Parathyroid adenoma (tissue), 2 donors: ENCODE data around the gene ZNF280B.

Source experiments
- H2AFZ ChIP-seq: fragments of 300-600 bp; sonication (generic); one replicate; pipeline ENCODE4 v1.7.0; 2017; ENCODE audit warnings: antibody characterized with exemption, mild to moderate bottlenecking
- H3K27ac ChIP-seq: fragments of 300-600 bp; sonication (generic); one replicate; pipeline ENCODE4 v1.7.0; 2017
- H3K27me3 ChIP-seq: fragments of 300-600 bp; sonication (generic); one replicate; pipeline ENCODE4 v1.7.0; 2017; ENCODE audit warnings: low read length; ENCODE audit not compliant: control insufficient read depth, insufficient read depth
- H3K36me3 ChIP-seq: fragments of 300-600 bp; sonication (generic); one replicate; pipeline ENCODE4 v1.7.0; 2017; ENCODE audit warnings: low read length; ENCODE audit not compliant: control insufficient read depth, insufficient read depth
- H3K4me1 ChIP-seq: fragments of 300-600 bp; sonication (generic); one replicate; pipeline ENCODE4 v1.7.0; 2017; ENCODE audit warnings: control low read depth
- H3K4me2 ChIP-seq: fragments of 300-600 bp; sonication (generic); one replicate; pipeline ENCODE4 v1.7.0; 2017; ENCODE audit warnings: low read length
- H3K4me3 ChIP-seq: fragments of 300-600 bp; sonication (generic); one replicate; pipeline ENCODE4 v1.7.0; 2017; ENCODE audit warnings: low read depth, low read length
- H3K79me2 ChIP-seq: fragments of 300-600 bp; sonication (generic); one replicate; pipeline ENCODE4 v1.7.0; 2017; ENCODE audit warnings: control low read depth
- H3K9ac ChIP-seq: fragments of 300-600 bp; sonication (generic); one replicate; pipeline ENCODE4 v1.7.0; 2017; ENCODE audit warnings: mild to moderate bottlenecking
- H3K9me3 ChIP-seq: fragments of 300-600 bp; sonication (generic); one replicate; pipeline ENCODE4 v1.7.0; 2017; ENCODE audit warnings: low read length; ENCODE audit not compliant: control insufficient read depth
- TF ChIP-seq, protein P1 (sequence below): fragments of 300-600 bp; sonication (generic); IDR thresholded peaks from one replicate; pipeline ENCODE4 v1.7.0; 2017; ENCODE audit warnings: antibody characterized with exemption, mild to moderate bottlenecking
- donor health status: primary hyperparathyroidism.

Gene ZNF280B

DNA sequence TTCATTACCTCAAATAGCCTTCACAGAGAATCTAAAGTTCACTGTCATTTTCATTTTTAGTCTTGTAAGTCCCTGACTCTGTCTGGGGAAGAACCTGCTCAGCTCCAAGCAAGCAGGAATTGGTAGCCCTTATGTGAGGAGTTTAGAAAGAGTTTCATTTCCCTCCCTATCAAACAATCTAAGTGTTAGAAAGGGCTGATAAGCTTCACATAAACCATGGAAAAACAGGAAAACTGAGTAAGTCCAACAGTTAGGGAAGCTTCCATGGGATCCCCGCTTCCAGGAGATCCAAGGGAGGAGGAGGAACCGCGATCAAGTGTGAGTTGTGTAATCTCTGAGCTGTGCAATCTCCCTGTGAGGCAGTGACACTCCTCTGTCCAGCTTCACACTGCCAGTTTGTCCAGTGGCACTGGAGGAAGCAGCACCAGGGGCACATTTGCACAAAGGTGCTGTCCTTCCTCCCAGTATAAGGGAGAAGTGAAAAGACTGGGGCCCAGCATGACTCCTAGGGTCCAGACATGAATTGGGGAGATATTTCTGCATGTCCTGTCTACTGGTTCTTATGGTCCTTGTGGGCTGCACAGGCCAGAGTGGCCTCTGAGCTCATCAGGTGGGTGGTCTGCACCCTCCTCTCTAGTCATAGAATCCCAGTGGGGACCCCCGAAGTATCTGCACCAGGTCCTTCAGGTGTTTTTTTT is 46.2 kb upstream of the ZNF280B start:
- Histone ChIP-seq H3K27ac (no peak overlapping the region), H3K9ac (no peak overlapping the region), H3K4me1 (no peaks in the 10 kb centered on the region), H3K9me3 (no peaks in the 10 kb centered on the region), H3K79me2 (no peaks in the 10 kb centered on the region), H2AFZ (no peak overlapping the region), H3K27me3 (no peaks in the 10 kb centered on the region), H3K4me2 (no peak overlapping the region), H3K4me3 (no peak overlapping the region), H3K36me3 (no peaks in the 10 kb centered on the region)
- TF ChIP-seq, protein P1, sequence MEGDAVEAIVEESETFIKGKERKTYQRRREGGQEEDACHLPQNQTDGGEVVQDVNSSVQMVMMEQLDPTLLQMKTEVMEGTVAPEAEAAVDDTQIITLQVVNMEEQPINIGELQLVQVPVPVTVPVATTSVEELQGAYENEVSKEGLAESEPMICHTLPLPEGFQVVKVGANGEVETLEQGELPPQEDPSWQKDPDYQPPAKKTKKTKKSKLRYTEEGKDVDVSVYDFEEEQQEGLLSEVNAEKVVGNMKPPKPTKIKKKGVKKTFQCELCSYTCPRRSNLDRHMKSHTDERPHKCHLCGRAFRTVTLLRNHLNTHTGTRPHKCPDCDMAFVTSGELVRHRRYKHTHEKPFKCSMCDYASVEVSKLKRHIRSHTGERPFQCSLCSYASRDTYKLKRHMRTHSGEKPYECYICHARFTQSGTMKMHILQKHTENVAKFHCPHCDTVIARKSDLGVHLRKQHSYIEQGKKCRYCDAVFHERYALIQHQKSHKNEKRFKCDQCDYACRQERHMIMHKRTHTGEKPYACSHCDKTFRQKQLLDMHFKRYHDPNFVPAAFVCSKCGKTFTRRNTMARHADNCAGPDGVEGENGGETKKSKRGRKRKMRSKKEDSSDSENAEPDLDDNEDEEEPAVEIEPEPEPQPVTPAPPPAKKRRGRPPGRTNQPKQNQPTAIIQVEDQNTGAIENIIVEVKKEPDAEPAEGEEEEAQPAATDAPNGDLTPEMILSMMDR = no peak

GRCh38 chr22:22553735-22554586 is 45.4 kb upstream of the ZNF280B start:
- no peaks in the 10 kb centered on the region for H3K79me2 ChIP-seq
- no peak overlapping the region for H3K4me3 ChIP-seq
- TF ChIP-seq, protein P1 = no peak
- no peaks in the 10 kb centered on the region for H3K27me3 ChIP-seq
- H3K36me3 ChIP-seq = no peaks in the 10 kb centered on the region
- no peak overlapping the region for H2AFZ ChIP-seq
- no peaks in the 10 kb centered on the region for H3K4me1 ChIP-seq
- no peak overlapping the region for H3K27ac ChIP-seq
- H3K4me2 ChIP-seq = no peak overlapping the region
- no peak overlapping the region for H3K9ac ChIP-seq
- no peaks in the 10 kb centered on the region for H3K9me3 ChIP-seq

DNA sequence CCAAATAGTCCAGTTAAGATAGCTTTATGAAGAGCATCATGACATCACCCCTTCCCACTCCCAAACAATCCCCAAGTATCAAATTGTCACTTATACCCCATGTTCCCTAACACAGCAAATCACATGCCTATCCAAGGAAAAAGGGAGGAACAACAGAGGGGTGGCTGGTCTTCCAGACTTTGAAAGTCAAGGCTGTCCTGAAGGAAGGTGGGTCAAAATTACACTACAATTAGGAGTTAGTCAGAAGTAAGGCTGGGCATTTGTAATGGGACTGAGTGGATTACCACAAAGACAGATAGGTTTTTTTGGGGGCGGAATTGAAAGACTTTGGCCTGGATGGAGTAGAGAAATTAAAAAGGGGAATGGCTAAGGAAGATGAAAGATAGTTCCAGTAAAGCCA is 44.6 kb upstream of the ZNF280B start:
- H3K9ac ChIP-seq = no peak overlapping the region
- no peak overlapping the region for H3K4me2 ChIP-seq
- H3K27me3 ChIP-seq = no peaks in the 10 kb centered on the region
- no peaks in the 10 kb centered on the region for H3K9me3 ChIP-seq
- no peak overlapping the region for H3K27ac ChIP-seq
- H3K4me3 ChIP-seq = no peak overlapping the region
- H2AFZ ChIP-seq = no peak overlapping the region
- no peaks in the 10 kb centered on the region for H3K79me2 ChIP-seq
- no peaks in the 10 kb centered on the region for H3K4me1 ChIP-seq
- TF ChIP-seq, protein P1 = no peak
- no peaks in the 10 kb centered on the region for H3K36me3 ChIP-seq

GRCh38 chr22:22552630-22553029 is 44.1 kb upstream of the ZNF280B start:
- no peak overlapping the region for H3K27ac ChIP-seq
- H3K36me3 ChIP-seq = no peaks in the 10 kb centered on the region
- H2AFZ ChIP-seq = no peak overlapping the region
- TF ChIP-seq, protein P1 = no peak
- no peak overlapping the region for H3K4me3 ChIP-seq
- no peaks in the 10 kb centered on the region for H3K79me2 ChIP-seq
- no peaks in the 10 kb centered on the region for H3K27me3 ChIP-seq
- no peaks in the 10 kb centered on the region for H3K4me1 ChIP-seq
- H3K9ac ChIP-seq = no peak overlapping the region
- H3K9me3 ChIP-seq = no peaks in the 10 kb centered on the region
- no peak overlapping the region for H3K4me2 ChIP-seq
